Adrenal gland (tissue), 5 donors: Measurements from ENCODE around the gene PDE7B.

Experiments
- POLR2A ChIP-seq, 2 donors: fragments of 450-650 bp; IDR thresholded peaks; one replicate each; pipeline ENCODE4 v1.6.1; 2017; ENCODE audit warnings: antibody characterized with exemption in 2 of 2, mild to moderate bottlenecking in 2 of 2, moderate library complexity in 1 of 2
- TF ChIP-seq, protein P1 (sequence below), 6 experiments: fragments of 450-650 bp in 4 of 6; fragments of 200-600 bp in 2 of 6; sonication (generic) in 1 of 6; IDR thresholded peaks; 1 replicate in 5 of 6; 2 replicates in 1 of 6; pipeline versions ENCODE4 v1.5.1 to v1.8.0; 2016 to 2021; ENCODE audit warnings: antibody characterized with exemption in 6 of 6, mild to moderate bottlenecking in 2 of 6, moderate library complexity in 1 of 6
- donor health status: DM: no; HTN: no; CAD: no.

DNA sequence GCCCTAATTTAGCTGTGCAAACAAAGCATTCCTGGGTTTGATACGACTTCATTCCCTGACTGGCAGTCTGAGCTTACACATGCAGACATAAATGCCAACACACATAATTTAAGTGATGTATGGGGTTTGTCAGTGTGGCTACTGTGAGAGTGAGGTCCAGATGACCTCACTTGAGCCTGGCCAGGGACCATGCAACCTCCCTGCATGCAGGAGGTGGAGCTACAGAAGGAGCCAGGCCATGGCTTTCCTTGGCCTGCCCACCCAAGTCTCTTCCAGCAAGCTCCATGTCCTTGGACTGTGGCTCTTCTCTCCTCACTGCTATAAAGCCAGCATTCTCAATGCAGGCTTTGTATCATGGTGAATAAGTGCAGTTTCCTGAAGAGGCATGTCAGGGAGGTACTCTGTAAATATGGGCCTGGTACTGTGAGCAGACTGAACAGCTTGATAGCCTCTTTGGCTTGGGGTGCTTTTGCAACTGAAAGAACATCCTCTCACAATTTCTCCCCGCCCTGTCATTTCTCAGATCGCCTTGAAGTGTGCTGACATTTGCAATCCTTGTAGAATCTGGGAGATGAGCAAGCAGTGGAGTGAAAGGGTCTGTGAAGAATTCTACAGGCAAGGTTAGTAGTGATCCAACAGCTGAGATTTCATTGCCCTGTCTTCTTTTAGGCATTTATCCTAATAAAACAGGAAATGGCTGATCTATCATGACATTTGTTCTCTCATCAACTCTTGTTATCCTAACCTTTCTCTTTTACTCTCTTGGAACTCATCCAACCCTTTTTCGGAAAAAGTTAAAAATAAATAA is 329.4 kb downstream of the PDE7B start:
- TF ChIP-seq, protein P1, sequence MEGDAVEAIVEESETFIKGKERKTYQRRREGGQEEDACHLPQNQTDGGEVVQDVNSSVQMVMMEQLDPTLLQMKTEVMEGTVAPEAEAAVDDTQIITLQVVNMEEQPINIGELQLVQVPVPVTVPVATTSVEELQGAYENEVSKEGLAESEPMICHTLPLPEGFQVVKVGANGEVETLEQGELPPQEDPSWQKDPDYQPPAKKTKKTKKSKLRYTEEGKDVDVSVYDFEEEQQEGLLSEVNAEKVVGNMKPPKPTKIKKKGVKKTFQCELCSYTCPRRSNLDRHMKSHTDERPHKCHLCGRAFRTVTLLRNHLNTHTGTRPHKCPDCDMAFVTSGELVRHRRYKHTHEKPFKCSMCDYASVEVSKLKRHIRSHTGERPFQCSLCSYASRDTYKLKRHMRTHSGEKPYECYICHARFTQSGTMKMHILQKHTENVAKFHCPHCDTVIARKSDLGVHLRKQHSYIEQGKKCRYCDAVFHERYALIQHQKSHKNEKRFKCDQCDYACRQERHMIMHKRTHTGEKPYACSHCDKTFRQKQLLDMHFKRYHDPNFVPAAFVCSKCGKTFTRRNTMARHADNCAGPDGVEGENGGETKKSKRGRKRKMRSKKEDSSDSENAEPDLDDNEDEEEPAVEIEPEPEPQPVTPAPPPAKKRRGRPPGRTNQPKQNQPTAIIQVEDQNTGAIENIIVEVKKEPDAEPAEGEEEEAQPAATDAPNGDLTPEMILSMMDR (IDR thresholded peaks at IDR 0.05), result no peak
- no peak for TF ChIP-seq POLR2A (IDR thresholded peaks at IDR 0.05)
